NAMALWA (cell line): Measurements from ENCODE around the gene BTBD8.
"Not testable (repeated sequence)": the region's sequence is repeated elsewhere in the genome, so short reads cannot be mapped to it uniquely, and the experiment has no call there.

Source experiments
- DNase-seq: peaks from one replicate; pipeline ENCODE4 v3.0.0-alpha.2; 2015; ENCODE audit warnings: low spot score

Gene BTBD8

GRCh38 chr1:92080128-92080985 is at the start of gene BTBD8:
Gene BTBD8, plus strand, starts transcription at chr1:92080345. Its CDS starts 227 bp downstream, at chr1:92080572.
- peak; percentile 84 for DNase-seq

- DNase-seq: no peak
Observed at GRCh38 chr1:92030656-92031107, 49.5 kb upstream of the BTBD8 start.

GRCh38 chr1:92031281-92032110 is 48.6 kb upstream of the BTBD8 start:
- DNase-seq: no peak

- no peak for DNase-seq
Observed at GRCh38 chr1:92037400-92037799, 42.7 kb upstream of the BTBD8 start.

GRCh38 chr1:92038695-92039346 is 41.3 kb upstream of the BTBD8 start:
- no peak for DNase-seq

GRCh38 chr1:92040971-92041370 is 39.2 kb upstream of the BTBD8 start:
- DNase-seq: no peak

- no peak for DNase-seq
Observed at GRCh38 chr1:92043621-92044020, 36.5 kb upstream of the BTBD8 start.

- no peak for DNase-seq
Observed at GRCh38 chr1:92045766-92046495, 34.2 kb upstream of the BTBD8 start.

- no peak for DNase-seq
Observed at GRCh38 chr1:92051948-92052347, 28.2 kb upstream of the BTBD8 start.

GRCh38 chr1:92065042-92065441 is 15.1 kb upstream of the BTBD8 start:
- peak; percentile 8 for DNase-seq

GRCh38 chr1:92066321-92066720 is 13.8 kb upstream of the BTBD8 start:
- DNase-seq: no peak

- DNase-seq: no peak
Observed at GRCh38 chr1:92070892-92071291, 9.3 kb upstream of the BTBD8 start.

- DNase-seq: not testable (repeated sequence)
Observed at GRCh38 chr1:92074446-92074845, 5.7 kb upstream of the BTBD8 start.

- DNase-seq: no peak
Observed at GRCh38 chr1:92075311-92075710, 4.8 kb upstream of the BTBD8 start, which contains the start of gene SETSIP. Gene SETSIP, minus strand, starts transcription at chr1:92075411. Its CDS starts 0 bp downstream, at chr1:92075411.

GRCh38 chr1:92076363-92076762 is 3.8 kb upstream of the BTBD8 start:
- no peak for DNase-seq

- not testable (repeated sequence) for DNase-seq
Observed at GRCh38 chr1:92078077-92078476, 2.1 kb upstream of the BTBD8 start.

GRCh38 chr1:92079441-92079840 is 704 bp upstream of the BTBD8 start:
- DNase-seq: no peak

- DNase-seq: no peak
Observed at GRCh38 chr1:92081031-92081430, 886 bp downstream of the BTBD8 start.

GRCh38 chr1:92084651-92085050 is 4.5 kb downstream of the BTBD8 start:
- DNase-seq: no peak

GRCh38 chr1:92085727-92086126 is 5.6 kb downstream of the BTBD8 start:
- DNase-seq: no peak

GRCh38 chr1:92087542-92087941 is 7.4 kb downstream of the BTBD8 start:
- DNase-seq: no peak

- DNase-seq: no peak
Observed at GRCh38 chr1:92091625-92092024, 11.5 kb downstream of the BTBD8 start.
